ENCODE data around the gene TXNDC12. TPM values are rescaled to one million over a fixed set of nuclear protein-coding genes. Genes with fewer than 3 reads are reported as not detected.
A peak's percentile ranks its signal among the peaks of the same experiment; 100 is the strongest.

The TXNDC12 gene
- polyA plus RNA-seq, 1 donor from 2014 or later = 42.3 TPM

DNA sequence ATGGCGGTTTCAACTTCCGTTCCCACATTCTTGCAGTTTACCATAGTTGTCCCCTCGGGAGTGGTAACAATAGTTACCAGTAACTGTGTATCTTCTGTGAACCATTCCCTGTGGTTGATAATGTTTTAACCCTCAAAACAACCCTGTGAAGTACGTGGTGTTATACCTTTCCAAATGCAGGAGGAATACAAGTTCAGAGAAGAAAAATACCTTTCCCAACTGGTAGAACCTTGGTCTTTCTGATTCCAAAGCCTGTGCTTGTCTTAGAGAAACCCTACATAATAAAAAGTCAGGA is 1.9 kb upstream of the TXNDC12 start:
- TF ChIP-seq MXI1 (conservative IDR thresholded peaks at IDR 0.05; ENCODE audit: poor library complexity, severe bottlenecking) (no peak), POLR2AphosphoS5 (IDR thresholded peaks at IDR 0.05) (no peak), RAD21 (conservative IDR thresholded peaks at IDR 0.05) (no peak), EP300 (conservative IDR thresholded peaks at IDR 0.05; ENCODE audit: poor library complexity, severe bottlenecking) (no peak), SMC3 (conservative IDR thresholded peaks at IDR 0.05; ENCODE audit: poor library complexity) (no peak)
- TF ChIP-seq, protein P1, sequence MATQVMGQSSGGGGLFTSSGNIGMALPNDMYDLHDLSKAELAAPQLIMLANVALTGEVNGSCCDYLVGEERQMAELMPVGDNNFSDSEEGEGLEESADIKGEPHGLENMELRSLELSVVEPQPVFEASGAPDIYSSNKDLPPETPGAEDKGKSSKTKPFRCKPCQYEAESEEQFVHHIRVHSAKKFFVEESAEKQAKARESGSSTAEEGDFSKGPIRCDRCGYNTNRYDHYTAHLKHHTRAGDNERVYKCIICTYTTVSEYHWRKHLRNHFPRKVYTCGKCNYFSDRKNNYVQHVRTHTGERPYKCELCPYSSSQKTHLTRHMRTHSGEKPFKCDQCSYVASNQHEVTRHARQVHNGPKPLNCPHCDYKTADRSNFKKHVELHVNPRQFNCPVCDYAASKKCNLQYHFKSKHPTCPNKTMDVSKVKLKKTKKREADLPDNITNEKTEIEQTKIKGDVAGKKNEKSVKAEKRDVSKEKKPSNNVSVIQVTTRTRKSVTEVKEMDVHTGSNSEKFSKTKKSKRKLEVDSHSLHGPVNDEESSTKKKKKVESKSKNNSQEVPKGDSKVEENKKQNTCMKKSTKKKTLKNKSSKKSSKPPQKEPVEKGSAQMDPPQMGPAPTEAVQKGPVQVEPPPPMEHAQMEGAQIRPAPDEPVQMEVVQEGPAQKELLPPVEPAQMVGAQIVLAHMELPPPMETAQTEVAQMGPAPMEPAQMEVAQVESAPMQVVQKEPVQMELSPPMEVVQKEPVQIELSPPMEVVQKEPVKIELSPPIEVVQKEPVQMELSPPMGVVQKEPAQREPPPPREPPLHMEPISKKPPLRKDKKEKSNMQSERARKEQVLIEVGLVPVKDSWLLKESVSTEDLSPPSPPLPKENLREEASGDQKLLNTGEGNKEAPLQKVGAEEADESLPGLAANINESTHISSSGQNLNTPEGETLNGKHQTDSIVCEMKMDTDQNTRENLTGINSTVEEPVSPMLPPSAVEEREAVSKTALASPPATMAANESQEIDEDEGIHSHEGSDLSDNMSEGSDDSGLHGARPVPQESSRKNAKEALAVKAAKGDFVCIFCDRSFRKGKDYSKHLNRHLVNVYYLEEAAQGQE (IDR thresholded peaks at IDR 0.05; ENCODE audit: borderline replicate concordance) = no peak
- Histone ChIP-seq H3K4me3 (ENCODE audit: low read length) (peak overlapping the region; percentile 80), H3F3A (ENCODE audit: insufficient read depth, low read length, poor library complexity, severe bottlenecking) (no peaks in the 10 kb centered on the region), H3K27ac (ENCODE audit: low read length) (peak overlapping the region; percentile 97), H3K4me2 (ENCODE audit: low read length) (peak overlapping the region; percentile 92), H3K9me3 (ENCODE audit: low read length) (no peaks in the 10 kb centered on the region), H3K79me2 (replicated peaks; ENCODE audit: insufficient read depth, low read length) (peaks cover 76% of the 10 kb centered on the region), H4K20me1 (ENCODE audit: insufficient read depth) (no peaks in the 10 kb centered on the region), H2AFZ (ENCODE audit: low read depth, low read length) (peak overlapping the region; percentile 58), H3K36me3 (ENCODE audit: insufficient read depth, low read length) (peaks cover 6% of the 10 kb centered on the region), H3K27me3 (ENCODE audit: insufficient read depth, low read depth, low read length) (no peaks in the 10 kb centered on the region), H3K9me2 (ENCODE audit: insufficient read depth, low read length) (no peaks in the 10 kb centered on the region), H3K9ac (ENCODE audit: low read length) (peak overlapping the region; percentile 95)

DNA sequence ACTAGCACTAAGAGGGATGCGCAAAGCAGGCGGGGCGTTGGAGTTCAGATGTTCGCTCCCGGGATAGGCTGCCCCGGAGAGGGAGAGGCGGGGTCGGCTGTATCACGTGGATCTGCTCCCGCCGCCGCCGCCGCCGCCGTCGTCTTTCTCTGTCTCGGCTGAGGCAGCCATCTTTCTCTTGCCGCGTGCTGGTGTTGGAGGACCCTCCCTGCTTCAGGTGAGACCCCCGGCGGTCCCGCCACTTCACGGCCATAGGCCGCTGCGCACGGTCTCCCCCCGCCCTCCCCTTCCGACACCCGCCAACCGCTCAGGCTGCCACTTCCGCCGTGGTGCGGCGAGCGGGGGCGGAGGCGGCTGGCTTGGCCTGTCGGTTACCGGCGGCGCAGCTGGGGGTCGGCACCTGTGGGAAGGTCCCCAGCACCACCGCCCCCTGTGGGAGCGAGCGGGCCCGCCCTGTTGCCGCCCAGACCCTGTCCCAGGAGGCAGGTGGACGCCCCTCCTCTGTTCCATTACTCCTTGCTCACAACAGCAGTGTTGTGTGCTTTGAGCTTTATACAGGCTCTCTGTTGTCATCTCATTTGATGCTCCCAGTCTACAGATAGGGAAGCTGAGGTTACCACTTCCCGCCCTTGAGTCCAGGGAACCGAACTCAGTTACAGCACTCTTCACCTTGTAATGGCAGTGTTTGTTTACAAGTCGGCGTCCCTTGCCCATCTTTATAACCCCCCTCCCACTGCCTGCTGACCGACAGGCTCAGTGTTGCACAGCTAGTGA is 1.4 kb upstream of the TXNDC12 start, which contains the start of gene BTF3L4:
BTF3L4 (plus strand) TSS at position 133 of the 774 bp plus-strand sequence. CDS start 3,553 bp downstream, outside the sequence.
- Histone ChIP-seq H3K9me3 (ENCODE audit: low read length) (no peaks in the 10 kb centered on the region), H3K4me2 (ENCODE audit: low read length) (peak within 1 kb of the TSS; percentile 92), H3K79me2 (replicated peaks; ENCODE audit: insufficient read depth, low read length) (peaks cover 76% of the 10 kb centered on the region), H3K36me3 (ENCODE audit: insufficient read depth, low read length) (peaks cover 6% of the 10 kb centered on the region), H4K20me1 (ENCODE audit: insufficient read depth) (no peaks in the 10 kb centered on the region), H3K9ac (ENCODE audit: low read length) (peak within 1 kb of the TSS; percentile 95), H2AFZ (ENCODE audit: low read depth, low read length) (peak within 1 kb of the TSS; percentile 65), H3K27ac (ENCODE audit: low read length) (peak within 1 kb of the TSS; percentile 97), H3F3A (ENCODE audit: insufficient read depth, low read length, poor library complexity, severe bottlenecking) (no peaks in the 10 kb centered on the region), H3K9me2 (ENCODE audit: insufficient read depth, low read length) (no peaks in the 10 kb centered on the region), H3K27me3 (ENCODE audit: insufficient read depth, low read depth, low read length) (no peaks in the 10 kb centered on the region), H3K4me3 (ENCODE audit: low read length) (peak within 1 kb of the TSS; percentile 80)
- peak; percentile 43 for TF ChIP-seq TAF1 (IDR thresholded peaks at IDR 0.05; ENCODE audit: low read depth)
- TF ChIP-seq MXI1 (conservative IDR thresholded peaks at IDR 0.05; ENCODE audit: poor library complexity, severe bottlenecking) = peak; percentile 84
- TF ChIP-seq RAD21 (conservative IDR thresholded peaks at IDR 0.05) = peak; percentile 15
- TF ChIP-seq SMC3 (conservative IDR thresholded peaks at IDR 0.05; ENCODE audit: poor library complexity) = peak; percentile 40
- TF ChIP-seq, protein P2, sequence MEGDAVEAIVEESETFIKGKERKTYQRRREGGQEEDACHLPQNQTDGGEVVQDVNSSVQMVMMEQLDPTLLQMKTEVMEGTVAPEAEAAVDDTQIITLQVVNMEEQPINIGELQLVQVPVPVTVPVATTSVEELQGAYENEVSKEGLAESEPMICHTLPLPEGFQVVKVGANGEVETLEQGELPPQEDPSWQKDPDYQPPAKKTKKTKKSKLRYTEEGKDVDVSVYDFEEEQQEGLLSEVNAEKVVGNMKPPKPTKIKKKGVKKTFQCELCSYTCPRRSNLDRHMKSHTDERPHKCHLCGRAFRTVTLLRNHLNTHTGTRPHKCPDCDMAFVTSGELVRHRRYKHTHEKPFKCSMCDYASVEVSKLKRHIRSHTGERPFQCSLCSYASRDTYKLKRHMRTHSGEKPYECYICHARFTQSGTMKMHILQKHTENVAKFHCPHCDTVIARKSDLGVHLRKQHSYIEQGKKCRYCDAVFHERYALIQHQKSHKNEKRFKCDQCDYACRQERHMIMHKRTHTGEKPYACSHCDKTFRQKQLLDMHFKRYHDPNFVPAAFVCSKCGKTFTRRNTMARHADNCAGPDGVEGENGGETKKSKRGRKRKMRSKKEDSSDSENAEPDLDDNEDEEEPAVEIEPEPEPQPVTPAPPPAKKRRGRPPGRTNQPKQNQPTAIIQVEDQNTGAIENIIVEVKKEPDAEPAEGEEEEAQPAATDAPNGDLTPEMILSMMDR (IDR thresholded peaks at IDR 0.05; ENCODE audit: poor library complexity, severe bottlenecking) = no peak
- TF ChIP-seq, protein P1 (IDR thresholded peaks at IDR 0.05; ENCODE audit: borderline replicate concordance) = peak; percentile 91
- peak; percentile 96 for TF ChIP-seq POLR2AphosphoS5 (IDR thresholded peaks at IDR 0.05)
- TF ChIP-seq EZH2 (IDR thresholded peaks at IDR 0.05; ENCODE audit: borderline replicate concordance, insufficient read depth, low read length, poor library complexity, severe bottlenecking) = no peak
- TF ChIP-seq EP300 (conservative IDR thresholded peaks at IDR 0.05; ENCODE audit: poor library complexity, severe bottlenecking) = peak; percentile 52

Measured in neural cell (in vitro differentiated cells).